Measurements from ENCODE around the gene RCSD1.
A peak's percentile ranks its signal among the peaks of the same experiment; 100 is the strongest.
"Not testable (repeated sequence)": the region's sequence is repeated elsewhere in the genome, so short reads cannot be mapped to it uniquely, and the experiment has no call there.

Gene RCSD1

GRCh38 chr1:167629681-167630567, at the start of gene RCSD1:
TSS of gene RCSD1 (plus strand) at chr1:167630232. CDS start at chr1:167630424, 192 bp downstream.
- DNase-seq = peak; percentile 39

GRCh38 chr1:167582064-167582463, 48.0 kb upstream of the RCSD1 start:
- DNase-seq = no peak

- DNase-seq = no peak
Measured at GRCh38 chr1:167582722-167583121, 47.3 kb upstream of the RCSD1 start.

- DNase-seq = no peak
Measured at GRCh38 chr1:167584581-167584980, 45.5 kb upstream of the RCSD1 start.

- DNase-seq = no peak
Measured at GRCh38 chr1:167587342-167587741, 42.7 kb upstream of the RCSD1 start.

GRCh38 chr1:167587872-167588271, 42.2 kb upstream of the RCSD1 start:
- no peak for DNase-seq

GRCh38 chr1:167588361-167588760, 41.7 kb upstream of the RCSD1 start:
- no peak for DNase-seq

GRCh38 chr1:167592475-167592874, 37.6 kb upstream of the RCSD1 start:
- DNase-seq = no peak

- DNase-seq = no peak
Measured at GRCh38 chr1:167593860-167594259, 36.2 kb upstream of the RCSD1 start.

- DNase-seq = no peak
Measured at GRCh38 chr1:167594822-167595221, 35.2 kb upstream of the RCSD1 start.

- DNase-seq = peak; percentile 27
Measured at GRCh38 chr1:167599957-167600581, 30.0 kb upstream of the RCSD1 start.

- peak; percentile 33 for DNase-seq
Measured at GRCh38 chr1:167601442-167602383, 28.3 kb upstream of the RCSD1 start.

- no peak for DNase-seq
Measured at GRCh38 chr1:167602840-167603239, 27.2 kb upstream of the RCSD1 start.

GRCh38 chr1:167605576-167605975, 24.5 kb upstream of the RCSD1 start:
- no peak for DNase-seq

- DNase-seq = no peak
Measured at GRCh38 chr1:167611983-167612382, 18.0 kb upstream of the RCSD1 start.

GRCh38 chr1:167612587-167613385, 17.2 kb upstream of the RCSD1 start:
- no peak for DNase-seq

- not testable (repeated sequence) for DNase-seq
Measured at GRCh38 chr1:167613984-167614383, 16.0 kb upstream of the RCSD1 start.

- no peak for DNase-seq
Measured at GRCh38 chr1:167614851-167615250, 15.2 kb upstream of the RCSD1 start.

- no peak for DNase-seq
Measured at GRCh38 chr1:167616521-167616920, 13.5 kb upstream of the RCSD1 start.

- peak; percentile 73 for DNase-seq
Measured at GRCh38 chr1:167617153-167618147, 12.6 kb upstream of the RCSD1 start.

GRCh38 chr1:167618366-167618765, 11.7 kb upstream of the RCSD1 start:
- no peak for DNase-seq
